Trophoblast cell (in vitro differentiated cells and primary cell): ENCODE measurements around the gene PKD2.

Source experiments
- DNase-seq, 2 donors: peaks; one replicate each; pipeline ENCODE4 v3.0.0-alpha.2; 2016
- H2AFZ ChIP-seq: 2 replicates; pipeline ENCODE4 v1.6.1; 2013; ENCODE audit warnings: low read length, moderate library complexity, mild to moderate bottlenecking; ENCODE audit not compliant: insufficient read depth, poor library complexity
- H2AK5ac ChIP-seq: 2 replicates; pipeline ENCODE4 v1.6.1; 2013; ENCODE audit warnings: mild to moderate bottlenecking, low read length
- H2BK120ac ChIP-seq: 2 replicates; pipeline ENCODE4 v1.6.1; 2013; ENCODE audit warnings: low read length, mild to moderate bottlenecking, moderate library complexity; ENCODE audit not compliant: insufficient read depth, poor library complexity
- H2BK12ac ChIP-seq: 2 replicates; pipeline ENCODE4 v1.6.1; 2013; ENCODE audit warnings: mild to moderate bottlenecking, low read length, moderate library complexity
- H2BK5ac ChIP-seq: 2 replicates; pipeline ENCODE4 v1.6.1; 2013; ENCODE audit warnings: low read length, low read depth, moderate library complexity, mild to moderate bottlenecking; ENCODE audit not compliant: poor library complexity
- H3K14ac ChIP-seq: 2 replicates; pipeline ENCODE4 v1.6.1; 2013; ENCODE audit warnings: mild to moderate bottlenecking, low read length
- H3K18ac ChIP-seq: 2 replicates; pipeline ENCODE4 v1.6.1; 2013; ENCODE audit warnings: mild to moderate bottlenecking, low read length
- H3K23ac ChIP-seq: 2 replicates; pipeline ENCODE4 v1.6.1; 2013; ENCODE audit warnings: low read length
- H3K27ac ChIP-seq: 2 replicates; pipeline ENCODE4 v1.5.1; 2013; ENCODE audit warnings: low read depth, mild to moderate bottlenecking, inconsistent platforms, low read length, moderate library complexity
- H3K27me3 ChIP-seq: 2 replicates; pipeline ENCODE4 v1.6.1; 2013; ENCODE audit warnings: inconsistent platforms, mild to moderate bottlenecking, low read length, moderate library complexity; ENCODE audit not compliant: insufficient read depth
- H3K36me3 ChIP-seq, 2 experiments: 1 replicate in 1 of 2; 2 replicates in 1 of 2; pipeline ENCODE4 v1.6.1; 2013; ENCODE audit warnings: low read length in 2 of 2, mild to moderate bottlenecking in 2 of 2, moderate library complexity in 1 of 2; ENCODE audit not compliant: insufficient read depth in 2 of 2, control insufficient read depth in 1 of 2
- H3K4ac ChIP-seq: 2 replicates; pipeline ENCODE4 v1.6.1; 2013; ENCODE audit warnings: low read depth, mild to moderate bottlenecking, low read length, moderate library complexity
- H3K4me1 ChIP-seq, 2 experiments: 1 replicate in 1 of 2; 2 replicates in 1 of 2; pipeline ENCODE4 v1.6.1; 2013; ENCODE audit warnings: low read length in 2 of 2, mild to moderate bottlenecking in 2 of 2, moderate library complexity in 1 of 2; ENCODE audit not compliant: insufficient read depth in 2 of 2, control insufficient read depth in 1 of 2
- H3K4me2 ChIP-seq: 2 replicates; pipeline ENCODE4 v1.6.1; 2013; ENCODE audit warnings: inconsistent platforms, mild to moderate bottlenecking, low read length, moderate library complexity
- H3K4me3 ChIP-seq: 2 replicates; pipeline ENCODE4 v1.5.1; 2013; ENCODE audit warnings: mild to moderate bottlenecking, low read depth, low read length, inconsistent platforms
- H3K79me1 ChIP-seq: one replicate; pipeline ENCODE4 v1.6.1; 2013; ENCODE audit warnings: low read length
- H3K79me2 ChIP-seq: 2 replicates; pipeline ENCODE4 v1.6.1; 2013; ENCODE audit warnings: low read length, mild to moderate bottlenecking; ENCODE audit not compliant: control insufficient read depth, insufficient read depth, poor library complexity
- H3K9ac ChIP-seq: 2 replicates; pipeline ENCODE4 v1.6.1; 2013; ENCODE audit warnings: mild to moderate bottlenecking, low read length
- H3K9me3 ChIP-seq: 2 replicates; pipeline ENCODE4 v1.6.1; 2013; ENCODE audit warnings: low read depth, mild to moderate bottlenecking, control low read depth, inconsistent platforms, low read length; ENCODE audit not compliant: insufficient read depth
- H4K12ac ChIP-seq: 2 replicates; pipeline ENCODE4 v1.6.1; 2013; ENCODE audit warnings: low read depth, mild to moderate bottlenecking, low read length, moderate library complexity
- H4K8ac ChIP-seq: 2 replicates; pipeline ENCODE4 v1.6.1; 2013; ENCODE audit warnings: low read depth, mild to moderate bottlenecking, low read length, moderate library complexity
- H4K91ac ChIP-seq: one replicate; pipeline ENCODE4 v1.6.1; 2013; ENCODE audit warnings: low read depth, mild to moderate bottlenecking, low read length, moderate library complexity
- WGBS: extraction: QIAGEN DNeasy Blood & Tissue Kit; methylation state at CpG from one replicate; pipeline ENCODE4 v1.1.7; 2013; ENCODE audit warnings: missing lambda C conversion rate; ENCODE audit not compliant: insufficient read length, insufficient coverage; ENCODE audit errors: extremely low coverage; 5-methylcytosine and 5-hydroxymethylcytosine counted together

Gene PKD2

DNA sequence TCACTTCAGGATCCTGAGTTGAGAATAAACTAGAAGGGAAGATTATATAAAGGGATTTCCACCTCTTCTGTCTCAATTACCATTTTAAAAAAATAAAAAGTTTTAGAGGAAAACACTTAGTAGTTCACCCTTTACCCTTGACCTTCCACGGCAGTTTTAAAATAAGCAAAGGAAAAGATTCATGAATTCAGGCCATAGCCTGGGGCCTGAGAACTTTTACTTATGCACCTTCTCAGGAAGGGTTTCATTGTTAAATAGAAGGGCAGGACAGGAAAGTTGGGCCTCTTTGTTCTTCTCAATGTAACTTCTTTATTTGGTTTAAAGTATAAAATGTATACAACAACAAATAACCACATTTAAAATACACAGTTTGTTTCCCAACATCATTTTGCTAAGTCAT lies 54.9 kb downstream of the PKD2 start:
- no peak overlapping the region for H2BK5ac ChIP-seq
- H3K27ac ChIP-seq = no peak overlapping the region
- no peak overlapping the region for H3K9ac ChIP-seq
- no peak overlapping the region for H3K4me2 ChIP-seq
- H2BK12ac ChIP-seq = no peak overlapping the region
- H3K36me3 ChIP-seq = peaks cover 9 to 11% of the 10 kb centered on the region in 2 experiments
- no peak for DNase-seq
- no peak overlapping the region for H4K12ac ChIP-seq
- H2AFZ ChIP-seq = no peak overlapping the region
- no peak overlapping the region for H3K18ac ChIP-seq
- H3K4ac ChIP-seq = no peak overlapping the region
- H4K8ac ChIP-seq = no peak overlapping the region
- no peaks in the 10 kb centered on the region for H3K27me3 ChIP-seq
- no peaks in the 10 kb centered on the region for H3K9me3 ChIP-seq
- H3K14ac ChIP-seq = no peak overlapping the region
- peaks cover 0 to 2% of the 10 kb centered on the region in 2 experiments for H3K4me1 ChIP-seq
- H2AK5ac ChIP-seq = no peak overlapping the region
- H3K79me1 ChIP-seq = no peaks in the 10 kb centered on the region
- WGBS = no CpG with 5 or more reads among the region's 1 CpG
- no peak overlapping the region for H3K23ac ChIP-seq
- no peak overlapping the region for H4K91ac ChIP-seq
- H2BK120ac ChIP-seq = no peak overlapping the region
- no peak overlapping the region for H3K4me3 ChIP-seq
- H3K79me2 ChIP-seq = no peaks in the 10 kb centered on the region

DNA sequence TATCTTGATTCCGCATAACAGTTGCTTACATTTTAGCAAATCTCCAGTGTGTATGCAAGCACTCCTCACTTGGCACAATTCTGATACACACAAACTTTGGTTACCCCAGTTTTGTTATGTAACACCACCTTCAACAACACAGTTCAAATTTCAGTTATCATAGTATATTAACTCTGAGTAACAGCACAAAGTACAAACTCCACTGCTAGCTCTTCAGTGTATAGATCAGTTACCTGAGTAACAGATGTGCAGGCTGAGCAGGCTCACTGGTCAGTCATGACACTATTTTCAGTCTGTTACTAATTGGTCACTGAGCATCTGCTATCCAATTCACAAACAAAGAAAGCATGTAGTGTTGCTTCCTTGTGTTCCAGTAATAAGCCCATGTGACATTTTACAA lies 55.4 kb downstream of the PKD2 start:
- H2BK12ac ChIP-seq = no peak overlapping the region
- peaks cover 0 to 2% of the 10 kb centered on the region in 2 experiments for H3K4me1 ChIP-seq
- no peaks in the 10 kb centered on the region for H3K27me3 ChIP-seq
- no peaks in the 10 kb centered on the region for H3K9me3 ChIP-seq
- H3K79me1 ChIP-seq = no peaks in the 10 kb centered on the region
- H2BK120ac ChIP-seq = no peak overlapping the region
- no peak overlapping the region for H3K14ac ChIP-seq
- no peak overlapping the region for H4K91ac ChIP-seq
- H3K79me2 ChIP-seq = no peaks in the 10 kb centered on the region
- no peak overlapping the region for H3K9ac ChIP-seq
- no CpG with 5 or more reads among the region's 1 CpG for WGBS
- no peak overlapping the region for H4K8ac ChIP-seq
- no peak overlapping the region for H3K18ac ChIP-seq
- H3K4me3 ChIP-seq = no peak overlapping the region
- no peak overlapping the region for H3K27ac ChIP-seq
- no peak overlapping the region for H2AK5ac ChIP-seq
- H3K36me3 ChIP-seq = peaks cover 13 to 14% of the 10 kb centered on the region in 2 experiments
- H4K12ac ChIP-seq = no peak overlapping the region
- H2BK5ac ChIP-seq = no peak overlapping the region
- no peak overlapping the region for H3K4ac ChIP-seq
- H3K4me2 ChIP-seq = no peak overlapping the region
- H3K23ac ChIP-seq = no peak overlapping the region
- no peak for DNase-seq
- no peak overlapping the region for H2AFZ ChIP-seq

DNA sequence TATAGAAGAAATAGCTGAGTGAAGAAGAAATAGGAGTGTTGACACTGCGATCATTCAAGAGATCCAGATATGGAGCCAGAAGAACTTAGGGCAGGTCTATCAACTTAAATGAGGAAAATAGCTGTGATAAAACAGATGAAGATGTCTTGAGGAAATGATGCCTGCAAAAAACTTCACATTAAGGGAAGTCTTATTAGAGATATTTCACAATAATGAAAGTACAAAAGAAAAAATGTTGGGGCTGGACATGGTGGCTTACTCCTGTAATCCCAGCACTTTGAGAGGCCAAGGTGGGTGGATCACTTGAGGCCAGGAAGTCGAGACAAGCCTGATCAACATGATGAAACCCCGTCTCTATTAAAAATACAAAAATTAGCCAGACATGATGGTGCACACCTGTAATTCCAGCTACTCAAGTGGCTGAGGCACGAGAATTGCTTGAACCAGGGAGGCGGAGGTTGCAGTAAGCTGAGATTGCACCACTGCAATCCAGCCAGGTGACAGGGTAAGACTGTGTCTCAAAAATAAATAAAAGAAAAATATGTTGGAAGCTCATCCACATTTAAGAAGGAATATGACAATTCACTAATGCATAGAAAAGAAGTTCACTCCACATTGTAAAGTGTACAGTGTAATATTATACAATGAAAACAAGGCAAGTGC lies 56.3 kb downstream of the PKD2 start:
- H2AFZ ChIP-seq = no peak overlapping the region

DNA sequence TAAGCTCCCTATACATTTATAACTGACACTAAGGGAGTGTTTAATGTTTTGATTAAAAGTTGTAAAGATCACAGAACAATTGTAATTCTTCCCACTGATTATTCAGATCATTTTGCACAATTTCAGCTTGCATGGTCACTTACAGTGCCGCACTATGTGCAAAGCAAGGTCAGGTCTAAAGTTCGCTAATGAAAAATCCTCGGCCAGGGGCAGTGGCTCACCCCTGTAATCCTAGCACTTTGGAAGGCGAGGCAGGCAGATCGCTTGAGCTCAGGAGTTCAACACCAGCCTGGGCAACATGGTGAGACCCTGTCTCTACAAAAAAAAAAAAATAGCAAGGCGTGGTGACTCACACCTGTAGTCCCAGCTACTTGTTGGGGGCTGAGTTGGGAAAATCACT lies 57.0 kb downstream of the PKD2 start:
- Histone ChIP-seq H3K27me3 (no peaks in the 10 kb centered on the region), H3K79me2 (no peaks in the 10 kb centered on the region), H4K91ac (no peak overlapping the region), H3K27ac (no peak overlapping the region), H3K9ac (no peak overlapping the region), H3K18ac (no peak overlapping the region), H3K14ac (no peak overlapping the region), H2AK5ac (no peak overlapping the region), H3K4me3 (no peak overlapping the region), H2BK12ac (no peak overlapping the region), H3K79me1 (no peaks in the 10 kb centered on the region), H2BK5ac (no peak overlapping the region), H4K12ac (no peak overlapping the region), H2BK120ac (no peak overlapping the region), H3K4me2 (no peak overlapping the region), H3K4ac (no peak overlapping the region), H3K36me3 (peaks cover 16 to 18% of the 10 kb centered on the region in 2 experiments), H3K23ac (no peak overlapping the region), H4K8ac (no peak overlapping the region), H3K9me3 (no peaks in the 10 kb centered on the region), H2AFZ (no peak overlapping the region), H3K4me1 (peaks cover 0 to 2% of the 10 kb centered on the region in 2 experiments)
- no CpG with 5 or more reads among the region's 6 CpGs for WGBS
- no peak for DNase-seq

More for the DNA sequence above, 56.3 kb downstream of the PKD2 start:
- Histone ChIP-seq H3K36me3 (peaks cover 17 to 18% of the 10 kb centered on the region in 2 experiments), H3K14ac (no peak overlapping the region), H3K27ac (no peak overlapping the region), H4K8ac (no peak overlapping the region), H2BK12ac (no peak overlapping the region), H2BK120ac (no peak overlapping the region), H4K91ac (no peak overlapping the region), H3K4me3 (no peak overlapping the region), H4K12ac (no peak overlapping the region), H3K18ac (no peak overlapping the region), H3K4me1 (peaks cover 0 to 2% of the 10 kb centered on the region in 2 experiments), H3K4ac (no peak overlapping the region), H3K23ac (no peak overlapping the region), H3K4me2 (no peak overlapping the region), H3K9ac (no peak overlapping the region), H3K79me2 (no peaks in the 10 kb centered on the region), H2BK5ac (no peak overlapping the region), H3K79me1 (no peaks in the 10 kb centered on the region), H3K9me3 (no peaks in the 10 kb centered on the region), H2AK5ac (no peak overlapping the region), H3K27me3 (no peaks in the 10 kb centered on the region)
- WGBS = no CpG with 5 or more reads among the region's 5 CpGs
- no peak for DNase-seq
